KMS-11 (cell line): ENCODE data around the gene ACER1.

ENCODE experiments used
- H2AFZ ChIP-seq: fragments of 200-600 bp; sonication (generic); 2 replicates; pipeline ENCODE4 v1.6.1; 2016; ENCODE audit warnings: antibody characterized with exemption, mixed run types, low read depth
- H3K27ac ChIP-seq: fragments of 200-600 bp; sonication (generic); 2 replicates; pipeline ENCODE4 v1.6.1; 2016; ENCODE audit warnings: mild to moderate bottlenecking, mixed run types
- H3K27me3 ChIP-seq: fragments of 200-600 bp; sonication (generic); 2 replicates; pipeline ENCODE4 v1.6.1; 2017; ENCODE audit warnings: mild to moderate bottlenecking, low read depth, mixed run types, moderate library complexity; ENCODE audit not compliant: insufficient read depth
- H3K36me3 ChIP-seq: fragments of 200-600 bp; sonication (generic); 2 replicates; pipeline ENCODE4 v1.6.1; 2017; ENCODE audit warnings: mild to moderate bottlenecking, mixed run types; ENCODE audit not compliant: insufficient read depth
- H3K4me1 ChIP-seq: fragments of 200-600 bp; sonication (generic); 2 replicates; pipeline ENCODE4 v1.6.1; 2016; ENCODE audit warnings: mild to moderate bottlenecking, low read depth, mixed run types; ENCODE audit not compliant: poor library complexity, severe bottlenecking
- H3K4me2 ChIP-seq: fragments of 200-600 bp; sonication (generic); 2 replicates; pipeline ENCODE4 v1.7.0; 2016; ENCODE audit warnings: mild to moderate bottlenecking, mixed run types
- H3K4me3 ChIP-seq: fragments of 200-600 bp; sonication (generic); IDR thresholded peaks from 2 replicates; pipeline ENCODE4 v1.6.1; 2017; ENCODE audit warnings: low read depth, low read length, mixed read lengths; ENCODE audit not compliant: insufficient read depth
- H3K79me2 ChIP-seq: fragments of 200-600 bp; sonication (generic); 2 replicates; pipeline ENCODE4 v1.6.1; 2016; ENCODE audit warnings: low read depth, mixed run types; ENCODE audit not compliant: insufficient read depth
- H3K9ac ChIP-seq: fragments of 200-600 bp; sonication (generic); 2 replicates; pipeline ENCODE4 v1.6.1; 2016; ENCODE audit warnings: mild to moderate bottlenecking, mixed run types
- H4K20me1 ChIP-seq: fragments of 200-600 bp; sonication (generic); 2 replicates; pipeline ENCODE4 v1.6.1; 2016; ENCODE audit warnings: mild to moderate bottlenecking, mixed run types; ENCODE audit not compliant: insufficient read depth
- TF ChIP-seq, protein P1 (sequence below): fragments of 200-600 bp; sonication (generic); conservative IDR thresholded peaks from 2 replicates; pipeline ENCODE4 v1.6.1; 2017; ENCODE audit warnings: low read depth, mild to moderate bottlenecking, antibody characterized with exemption, low read length, moderate library complexity, mixed read lengths

Gene ACER1

GRCh38 chr19:6267552-6268381 is 65.6 kb downstream of the ACER1 start:
- H3K79me2 ChIP-seq, result peaks cover 57% of the 10 kb centered on the region
- TF ChIP-seq, protein P1, sequence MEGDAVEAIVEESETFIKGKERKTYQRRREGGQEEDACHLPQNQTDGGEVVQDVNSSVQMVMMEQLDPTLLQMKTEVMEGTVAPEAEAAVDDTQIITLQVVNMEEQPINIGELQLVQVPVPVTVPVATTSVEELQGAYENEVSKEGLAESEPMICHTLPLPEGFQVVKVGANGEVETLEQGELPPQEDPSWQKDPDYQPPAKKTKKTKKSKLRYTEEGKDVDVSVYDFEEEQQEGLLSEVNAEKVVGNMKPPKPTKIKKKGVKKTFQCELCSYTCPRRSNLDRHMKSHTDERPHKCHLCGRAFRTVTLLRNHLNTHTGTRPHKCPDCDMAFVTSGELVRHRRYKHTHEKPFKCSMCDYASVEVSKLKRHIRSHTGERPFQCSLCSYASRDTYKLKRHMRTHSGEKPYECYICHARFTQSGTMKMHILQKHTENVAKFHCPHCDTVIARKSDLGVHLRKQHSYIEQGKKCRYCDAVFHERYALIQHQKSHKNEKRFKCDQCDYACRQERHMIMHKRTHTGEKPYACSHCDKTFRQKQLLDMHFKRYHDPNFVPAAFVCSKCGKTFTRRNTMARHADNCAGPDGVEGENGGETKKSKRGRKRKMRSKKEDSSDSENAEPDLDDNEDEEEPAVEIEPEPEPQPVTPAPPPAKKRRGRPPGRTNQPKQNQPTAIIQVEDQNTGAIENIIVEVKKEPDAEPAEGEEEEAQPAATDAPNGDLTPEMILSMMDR, result no peak
- H2AFZ ChIP-seq, result no peak overlapping the region
- no peaks in the 10 kb centered on the region for H3K27me3 ChIP-seq
- no peak overlapping the region for H3K4me3 ChIP-seq
- no peaks in the 10 kb centered on the region for H3K36me3 ChIP-seq
- H3K27ac ChIP-seq, result no peak overlapping the region
- H4K20me1 ChIP-seq, result no peaks in the 10 kb centered on the region
- H3K4me2 ChIP-seq, result no peak overlapping the region
- no peaks in the 10 kb centered on the region for H3K4me1 ChIP-seq
- H3K9ac ChIP-seq, result no peak overlapping the region

- no peaks in the 10 kb centered on the region for H3K27me3 ChIP-seq
- H3K4me1 ChIP-seq, result no peaks in the 10 kb centered on the region
- no peak overlapping the region for H3K9ac ChIP-seq
- TF ChIP-seq, protein P1, result no peak
- H2AFZ ChIP-seq, result no peak overlapping the region
- H3K27ac ChIP-seq, result no peak overlapping the region
- no peak overlapping the region for H3K4me2 ChIP-seq
- peaks cover 6% of the 10 kb centered on the region; the same call in 1 of the 2 replicates for H3K36me3 ChIP-seq
- H4K20me1 ChIP-seq, result no peaks in the 10 kb centered on the region
- H3K79me2 ChIP-seq, result peaks cover 35% of the 10 kb centered on the region; the same call in 1 of the 2 replicates
- no peak overlapping the region for H3K4me3 ChIP-seq
Observed at GRCh38 chr19:6264803-6265202, 68.6 kb downstream of the ACER1 start.

DNA sequence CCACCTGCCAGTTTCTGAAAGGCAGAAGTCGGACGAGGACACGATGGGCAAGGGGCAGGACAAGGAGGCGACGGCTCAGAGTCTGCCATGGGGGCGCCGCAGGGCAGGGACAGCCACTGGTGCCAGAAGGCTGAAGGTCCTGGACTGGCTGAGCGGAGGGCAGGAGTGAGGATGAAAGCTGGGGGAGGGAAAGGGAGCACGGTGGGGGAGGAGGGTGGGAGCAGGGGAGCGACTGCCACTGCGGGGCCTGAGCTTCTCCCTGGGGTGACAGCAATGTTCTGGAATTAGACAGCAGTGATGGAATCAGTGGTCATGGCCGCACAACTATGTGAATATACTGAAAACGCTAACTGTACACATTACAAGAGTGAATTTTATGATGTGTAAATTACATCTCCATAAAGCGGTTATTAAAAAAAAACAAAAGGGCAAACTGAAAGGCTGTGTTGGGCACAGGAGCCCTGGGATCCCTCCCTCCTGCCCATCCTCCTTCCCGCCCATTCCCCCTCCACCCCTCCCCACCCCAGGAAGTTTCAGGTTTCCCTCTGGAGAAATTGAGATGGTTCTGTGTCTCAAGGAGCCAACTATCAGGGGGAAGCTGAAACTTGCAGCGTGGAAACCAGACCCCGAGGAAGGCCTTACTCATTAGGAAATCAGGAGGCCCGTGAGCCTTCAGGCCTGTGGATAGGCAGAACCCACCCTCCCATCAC is 69.5 kb downstream of the ACER1 start:
- Histone ChIP-seq H3K27ac (no peak overlapping the region), H4K20me1 (no peaks in the 10 kb centered on the region), H2AFZ (no peak overlapping the region), H3K4me3 (no peak overlapping the region), H3K27me3 (no peaks in the 10 kb centered on the region), H3K4me2 (no peak overlapping the region), H3K36me3 (peaks cover 6% of the 10 kb centered on the region; the same call in 1 of the 2 replicates), H3K4me1 (no peaks in the 10 kb centered on the region), H3K9ac (no peak overlapping the region), H3K79me2 (peaks cover 34% of the 10 kb centered on the region; the same call in 1 of the 2 replicates)
- TF ChIP-seq, protein P1, result no peak

- Histone ChIP-seq H3K27me3 (no peaks in the 10 kb centered on the region), H3K4me2 (no peak overlapping the region), H3K79me2 (peaks cover 30% of the 10 kb centered on the region; the same call in 1 of the 2 replicates), H3K9ac (no peak overlapping the region), H4K20me1 (no peaks in the 10 kb centered on the region), H3K4me3 (no peak overlapping the region), H3K36me3 (peaks cover 6% of the 10 kb centered on the region; the same call in 1 of the 2 replicates), H2AFZ (no peak overlapping the region), H3K27ac (no peak overlapping the region), H3K4me1 (no peaks in the 10 kb centered on the region)
- TF ChIP-seq, protein P1, result no peak
Observed at GRCh38 chr19:6263306-6263705, 70.1 kb downstream of the ACER1 start.
